Progenitor cell of endocrine pancreas (in vitro differentiated cells): Measurements from ENCODE around the gene NARF. TPM values are rescaled to one million over a fixed set of nuclear protein-coding genes. Genes with fewer than 3 reads are reported as not detected.
A peak's percentile ranks its signal among the peaks of the same experiment; 100 is the strongest.
"Not testable (repeated sequence)": the region's sequence is repeated elsewhere in the genome, so short reads cannot be mapped to it uniquely, and the experiment has no call there.

Experiments used
- DNase-seq: peaks from one replicate; pipeline ENCODE4 v3.0.0; 2021; ENCODE audit warnings: low spot score; ENCODE audit not compliant: unreplicated experiment
- H3K27ac Mint-ChIP-seq: 2 replicates; pipeline ENCODE4 v1.8.0; 2021; ENCODE audit warnings: mild to moderate bottlenecking, moderate library complexity, mixed read lengths
- H3K27me3 Mint-ChIP-seq: 2 replicates; pipeline ENCODE4 v1.8.0; 2021; ENCODE audit warnings: mixed read lengths
- H3K36me3 Mint-ChIP-seq: 2 replicates; pipeline ENCODE4 v1.8.0; 2022; ENCODE audit warnings: mixed read lengths; ENCODE audit not compliant: insufficient read depth
- H3K4me1 Mint-ChIP-seq: 2 replicates; pipeline ENCODE4 v1.8.0; 2021; ENCODE audit warnings: low read depth, mixed read lengths
- H3K4me3 Mint-ChIP-seq: 2 replicates; pipeline ENCODE4 v1.8.0; 2021; ENCODE audit warnings: low read depth, mild to moderate bottlenecking, moderate library complexity, mixed read lengths
- H3K9me3 Mint-ChIP-seq: 2 replicates; pipeline ENCODE4 v1.8.0; 2021; ENCODE audit warnings: low read depth, mixed read lengths
- CTCF ChIP-seq: fragments of 200-600 bp; sonication (generic); IDR thresholded peaks from one replicate; pipeline ENCODE4 v1.5.0; 2021; ENCODE audit warnings: antibody characterized with exemption, mild to moderate bottlenecking; ENCODE audit not compliant: unreplicated experiment
- long read RNA-seq: library from polyadenylated mRNA; unstranded; transcript quantifications from one replicate; pipeline ENCODE4 v2.0.0, GENCODE V29; 2020
- total RNA-seq: library from RNA; stranded (reverse); gene quantifications from 2 replicates; pipeline ENCODE4 v1.2.1, GENCODE V29; 2021

NARF gene
- total RNA-seq = 86.9 and 94.0 TPM in 2 replicates
- long read RNA-seq, transcript NARF-204 (11 exons, 1,766 nt) = minor isoform, 7 of 221 reads
- long read RNA-seq, transcript NARF-201 (11 exons, 3,949 nt) = major isoform, 157 of 221 reads
- long read RNA-seq, transcript NARF-209 (10 exons, 2,598 nt) = minor isoform, 21 of 221 reads
- long read RNA-seq, partial matches to known transcripts = 1 of 221 reads
- long read RNA-seq, other reads (novel, unspliced or antisense) = 29 of 221 reads

DNA sequence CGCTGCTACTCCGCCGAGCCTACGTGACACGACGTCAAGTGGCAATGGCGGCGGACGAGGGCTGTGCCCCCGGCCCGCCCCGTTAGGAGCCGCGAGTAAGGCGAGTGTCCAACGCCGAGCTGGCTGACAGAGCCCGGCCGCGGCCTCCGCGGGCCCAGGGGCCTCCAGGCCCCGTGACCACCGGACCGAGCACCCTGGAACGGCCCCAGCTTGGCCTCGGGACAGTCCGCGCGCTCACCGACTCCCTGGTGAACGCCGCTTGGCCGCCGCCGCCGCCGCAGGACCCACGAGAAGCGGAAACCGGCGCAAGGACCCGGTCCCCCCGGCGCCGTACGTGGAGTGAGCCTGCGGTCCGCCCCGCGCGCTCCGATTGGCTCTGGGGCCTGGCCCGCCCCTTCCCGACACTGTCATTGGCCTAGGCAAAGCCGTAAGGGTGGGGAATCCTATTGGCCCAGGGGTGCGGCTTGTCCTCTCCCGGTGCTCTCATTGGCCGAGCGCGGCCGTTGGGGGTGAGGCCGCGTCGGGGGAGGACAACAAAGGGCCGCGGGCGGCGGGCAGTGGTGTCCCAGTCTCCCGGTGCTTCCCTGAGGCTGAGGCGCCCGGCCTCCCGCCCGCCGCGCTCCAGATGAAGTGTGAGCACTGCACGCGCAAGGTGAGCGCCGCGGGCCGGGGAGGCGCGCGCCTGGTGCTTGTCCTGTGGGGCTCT lies at the start of gene NARF:
TSS of gene NARF (plus strand) at position 563 of the 706 bp plus-strand sequence. CDS start at position 626, 63 bp downstream.
- H3K4me1 Mint-ChIP-seq = peaks cover 27% of the 10 kb centered on the region
- H3K4me3 Mint-ChIP-seq = peak within 1 kb of the TSS; percentile 90
- DNase-seq = peak; percentile 95
- TF ChIP-seq CTCF = no peak
- peaks cover 3% of the 10 kb centered on the region for H3K9me3 Mint-ChIP-seq
- peaks cover 9% of the 10 kb centered on the region for H3K36me3 Mint-ChIP-seq
- peak within 1 kb of the TSS; percentile 96 for H3K27ac Mint-ChIP-seq
- H3K27me3 Mint-ChIP-seq = no peaks in the 10 kb centered on the region

DNA sequence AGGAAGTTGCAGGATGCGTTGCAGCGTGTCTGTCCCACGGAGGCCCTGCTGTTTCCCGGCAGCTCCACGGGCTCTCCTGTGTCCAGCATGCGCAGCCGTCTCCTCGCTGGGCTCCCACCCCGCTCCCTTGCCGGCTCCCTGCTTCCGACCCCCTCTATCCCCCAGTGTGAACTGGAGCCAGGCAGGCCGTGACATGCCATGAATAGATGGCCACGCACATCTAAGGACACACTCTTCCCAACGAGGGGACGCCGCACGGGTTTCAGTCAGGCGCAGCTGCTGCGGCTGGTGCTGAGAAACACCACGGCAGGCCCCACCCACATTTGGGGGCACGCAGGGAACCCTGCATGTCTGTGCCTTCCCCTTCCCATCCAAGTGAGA lies 49.6 kb upstream of the NARF start:
- H3K9me3 Mint-ChIP-seq = no peaks in the 10 kb centered on the region
- DNase-seq = no peak
- TF ChIP-seq CTCF = no peak
- no peaks in the 10 kb centered on the region for H3K27me3 Mint-ChIP-seq
- H3K36me3 Mint-ChIP-seq = peaks cover 9% of the 10 kb centered on the region
- no peak overlapping the region for H3K4me3 Mint-ChIP-seq
- no peaks in the 10 kb centered on the region for H3K4me1 Mint-ChIP-seq
- H3K27ac Mint-ChIP-seq = no peak overlapping the region

DNA sequence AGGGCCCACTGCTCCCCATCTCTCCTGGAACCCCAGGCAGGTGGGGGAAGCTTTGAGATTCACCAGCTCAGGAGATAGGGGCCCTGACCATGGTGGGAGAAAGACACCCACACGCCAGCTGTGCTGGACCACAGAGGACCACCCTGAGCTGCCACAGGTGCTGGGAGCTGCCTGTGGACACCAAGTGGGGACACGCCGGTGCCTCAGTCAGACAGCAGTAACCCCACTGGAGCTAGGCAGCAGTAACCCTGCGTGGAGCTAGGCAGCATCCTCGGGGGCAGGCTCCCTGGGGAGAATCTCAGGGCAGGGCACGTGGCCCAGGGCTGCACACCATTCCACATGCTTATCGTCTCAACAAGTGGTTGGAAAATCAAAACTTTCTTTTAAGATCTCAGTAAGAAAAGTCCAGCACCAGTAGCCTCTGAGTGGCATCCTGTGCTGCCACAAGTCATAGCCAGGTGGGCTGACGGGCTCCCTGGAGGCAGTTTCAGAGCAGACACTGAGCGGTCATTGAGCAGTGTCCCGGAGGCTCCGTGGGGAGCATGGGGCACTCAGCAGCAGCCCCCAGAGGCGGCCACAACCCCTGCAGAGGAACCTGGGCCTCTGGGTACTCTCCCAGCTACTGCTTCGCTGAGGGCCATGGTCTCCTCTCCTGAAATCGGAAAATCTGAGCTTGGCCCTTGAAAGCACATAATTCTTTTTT lies 48.4 kb upstream of the NARF start:
- no peak for DNase-seq
- Mint-ChIP-seq H3K4me1 (peaks cover 1% of the 10 kb centered on the region), H3K4me3 (no peak overlapping the region), H3K9me3 (no peaks in the 10 kb centered on the region), H3K27me3 (no peaks in the 10 kb centered on the region), H3K27ac (no peak overlapping the region), H3K36me3 (peaks cover 11% of the 10 kb centered on the region)
- TF ChIP-seq CTCF = no peak

DNA sequence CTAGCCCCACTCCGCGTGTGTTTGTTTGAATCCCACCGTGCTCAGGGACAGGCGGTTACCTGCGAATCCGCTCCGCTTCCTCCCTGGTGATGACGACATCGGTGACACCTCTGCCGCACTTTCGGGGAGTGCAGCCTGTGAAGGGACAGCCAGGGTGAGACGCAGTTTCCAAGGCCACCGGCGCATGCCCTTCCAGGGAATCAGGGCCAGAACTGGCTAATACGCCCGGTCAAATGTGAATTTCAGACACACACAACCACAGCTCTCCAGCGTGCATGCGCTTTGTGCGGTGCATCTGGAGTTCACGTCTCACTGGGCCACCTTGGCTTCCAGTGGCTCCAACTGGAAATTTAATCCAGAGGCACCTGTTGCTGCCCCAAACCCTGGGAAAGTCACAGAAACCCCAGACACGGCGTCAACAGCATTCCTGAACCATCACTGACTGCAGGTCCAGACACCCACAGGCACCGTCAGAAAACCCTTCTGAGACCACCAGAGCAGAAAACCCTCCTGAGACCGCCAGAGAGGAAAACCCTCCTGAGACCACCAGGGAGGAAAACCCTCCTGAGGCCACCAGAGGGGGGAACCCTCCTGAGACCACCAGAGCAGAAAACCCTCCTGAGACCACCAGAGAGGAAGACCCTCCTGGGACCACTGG lies 47.0 kb upstream of the NARF start:
- no peaks in the 10 kb centered on the region for H3K27me3 Mint-ChIP-seq
- no peak overlapping the region for H3K27ac Mint-ChIP-seq
- no peak for DNase-seq
- TF ChIP-seq CTCF = no peak
- H3K36me3 Mint-ChIP-seq = peaks cover 9% of the 10 kb centered on the region
- peaks cover 1% of the 10 kb centered on the region for H3K4me1 Mint-ChIP-seq
- H3K4me3 Mint-ChIP-seq = no peak overlapping the region
- H3K9me3 Mint-ChIP-seq = no peaks in the 10 kb centered on the region

- H3K27ac Mint-ChIP-seq, H3K4me3 Mint-ChIP-seq, H3K4me1 Mint-ChIP-seq, H3K27me3 Mint-ChIP-seq, H3K9me3 Mint-ChIP-seq, DNase-seq, H3K36me3 Mint-ChIP-seq: not testable (repeated sequence)
Observed at GRCh38 chr17:82412081-82412480, 46.5 kb upstream of the NARF start.
